ENCODE measurements around the gene SLC5A11. TPM values are rescaled to one million over a fixed set of nuclear protein-coding genes. Genes with fewer than 3 reads are reported as not detected.

Gene SLC5A11
- total and polyA plus RNA-seq, 2 of the 13 experiments (the other 11 are each of a cell fraction or from before 2014, with no cell fraction given) = 1.2 to 3.3 TPM

DNA sequence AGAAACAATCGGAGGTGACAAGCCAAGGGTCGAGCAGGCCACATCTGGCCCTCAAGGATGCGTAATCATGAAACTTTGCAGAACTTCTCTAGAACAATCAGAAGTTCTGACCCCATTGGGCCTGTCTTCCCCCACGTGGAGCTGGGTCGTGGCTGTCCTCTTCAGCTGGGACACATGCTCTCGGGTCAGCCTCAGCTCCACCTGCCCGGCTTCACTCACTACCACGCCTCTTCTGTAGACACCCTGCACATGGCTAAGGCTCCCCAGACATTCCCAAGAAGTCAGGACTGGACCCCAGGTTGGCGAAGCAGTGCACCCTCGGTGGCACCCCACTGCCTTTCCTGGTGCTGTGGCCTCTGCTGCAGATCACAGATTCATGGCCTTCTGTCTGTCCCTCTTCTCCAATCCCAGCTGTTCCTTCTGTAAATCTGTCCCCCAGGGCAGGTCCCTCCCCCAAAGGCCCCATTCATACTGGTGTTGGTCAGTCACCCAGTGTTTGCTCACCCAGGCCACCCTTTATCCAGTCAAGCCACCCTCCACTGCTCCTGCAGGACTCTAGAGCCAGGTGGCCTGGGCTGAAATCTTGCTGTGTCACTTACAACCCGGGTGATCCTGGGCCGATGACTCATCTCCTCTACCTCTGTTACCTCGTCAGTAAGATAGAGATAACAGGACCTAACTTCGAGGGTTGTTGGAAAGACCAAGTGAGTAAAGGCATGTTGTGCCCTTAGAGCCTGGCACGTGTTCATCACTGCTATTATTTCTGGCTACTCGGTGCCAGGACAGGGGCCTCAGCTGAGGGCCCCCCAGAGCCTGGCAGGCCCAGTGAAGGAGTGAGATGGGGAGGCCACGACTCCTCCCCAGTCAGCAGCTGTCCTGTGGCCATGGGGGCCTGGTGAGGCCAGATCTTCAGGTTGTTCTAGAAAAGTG, 1.4 kb upstream of the SLC5A11 start (continued):
- no peak for TF ChIP-seq FOXJ3 (CRISPR knock-in tag; IDR thresholded peaks at IDR 0.05; ENCODE audit: borderline replicate concordance)
- TF ChIP-seq ZNF720 (CRISPR knock-in tag; IDR thresholded peaks at IDR 0.05) = no peak
- no peak for TF ChIP-seq HHEX (CRISPR knock-in tag; IDR thresholded peaks at IDR 0.05)
- TF ChIP-seq HOXA7 (CRISPR knock-in tag; IDR thresholded peaks at IDR 0.05) = no peak
- TF ChIP-seq TEAD2 (CRISPR knock-in tag; IDR thresholded peaks at IDR 0.05) = no peak
- no peak for TF ChIP-seq ZBTB20 (CRISPR knock-in tag; IDR thresholded peaks at IDR 0.05; ENCODE audit: borderline replicate concordance, low read depth)
- TF ChIP-seq ZNF550 (CRISPR knock-in tag; IDR thresholded peaks at IDR 0.05; ENCODE audit: borderline replicate concordance) = no peak
- TF ChIP-seq, protein P1, sequence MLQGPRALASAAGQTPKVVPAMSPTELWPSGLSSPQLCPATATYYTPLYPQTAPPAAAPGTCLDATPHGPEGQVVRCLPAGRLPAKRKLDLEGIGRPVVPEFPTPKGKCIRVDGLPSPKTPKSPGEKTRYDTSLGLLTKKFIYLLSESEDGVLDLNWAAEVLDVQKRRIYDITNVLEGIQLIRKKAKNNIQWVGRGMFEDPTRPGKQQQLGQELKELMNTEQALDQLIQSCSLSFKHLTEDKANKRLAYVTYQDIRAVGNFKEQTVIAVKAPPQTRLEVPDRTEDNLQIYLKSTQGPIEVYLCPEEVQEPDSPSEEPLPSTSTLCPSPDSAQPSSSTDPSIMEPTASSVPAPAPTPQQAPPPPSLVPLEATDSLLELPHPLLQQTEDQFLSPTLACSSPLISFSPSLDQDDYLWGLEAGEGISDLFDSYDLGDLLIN (CRISPR knock-in tag; IDR thresholded peaks at IDR 0.05; ENCODE audit: borderline replicate concordance) = no peak
- TF ChIP-seq, protein P2, sequence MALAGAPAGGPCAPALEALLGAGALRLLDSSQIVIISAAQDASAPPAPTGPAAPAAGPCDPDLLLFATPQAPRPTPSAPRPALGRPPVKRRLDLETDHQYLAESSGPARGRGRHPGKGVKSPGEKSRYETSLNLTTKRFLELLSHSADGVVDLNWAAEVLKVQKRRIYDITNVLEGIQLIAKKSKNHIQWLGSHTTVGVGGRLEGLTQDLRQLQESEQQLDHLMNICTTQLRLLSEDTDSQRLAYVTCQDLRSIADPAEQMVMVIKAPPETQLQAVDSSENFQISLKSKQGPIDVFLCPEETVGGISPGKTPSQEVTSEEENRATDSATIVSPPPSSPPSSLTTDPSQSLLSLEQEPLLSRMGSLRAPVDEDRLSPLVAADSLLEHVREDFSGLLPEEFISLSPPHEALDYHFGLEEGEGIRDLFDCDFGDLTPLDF (CRISPR knock-in tag; IDR thresholded peaks at IDR 0.05) = no peak
- no peak for TF ChIP-seq ZNF253 (CRISPR knock-in tag; IDR thresholded peaks at IDR 0.05; ENCODE audit: borderline replicate concordance)
- TF ChIP-seq, protein P3, sequence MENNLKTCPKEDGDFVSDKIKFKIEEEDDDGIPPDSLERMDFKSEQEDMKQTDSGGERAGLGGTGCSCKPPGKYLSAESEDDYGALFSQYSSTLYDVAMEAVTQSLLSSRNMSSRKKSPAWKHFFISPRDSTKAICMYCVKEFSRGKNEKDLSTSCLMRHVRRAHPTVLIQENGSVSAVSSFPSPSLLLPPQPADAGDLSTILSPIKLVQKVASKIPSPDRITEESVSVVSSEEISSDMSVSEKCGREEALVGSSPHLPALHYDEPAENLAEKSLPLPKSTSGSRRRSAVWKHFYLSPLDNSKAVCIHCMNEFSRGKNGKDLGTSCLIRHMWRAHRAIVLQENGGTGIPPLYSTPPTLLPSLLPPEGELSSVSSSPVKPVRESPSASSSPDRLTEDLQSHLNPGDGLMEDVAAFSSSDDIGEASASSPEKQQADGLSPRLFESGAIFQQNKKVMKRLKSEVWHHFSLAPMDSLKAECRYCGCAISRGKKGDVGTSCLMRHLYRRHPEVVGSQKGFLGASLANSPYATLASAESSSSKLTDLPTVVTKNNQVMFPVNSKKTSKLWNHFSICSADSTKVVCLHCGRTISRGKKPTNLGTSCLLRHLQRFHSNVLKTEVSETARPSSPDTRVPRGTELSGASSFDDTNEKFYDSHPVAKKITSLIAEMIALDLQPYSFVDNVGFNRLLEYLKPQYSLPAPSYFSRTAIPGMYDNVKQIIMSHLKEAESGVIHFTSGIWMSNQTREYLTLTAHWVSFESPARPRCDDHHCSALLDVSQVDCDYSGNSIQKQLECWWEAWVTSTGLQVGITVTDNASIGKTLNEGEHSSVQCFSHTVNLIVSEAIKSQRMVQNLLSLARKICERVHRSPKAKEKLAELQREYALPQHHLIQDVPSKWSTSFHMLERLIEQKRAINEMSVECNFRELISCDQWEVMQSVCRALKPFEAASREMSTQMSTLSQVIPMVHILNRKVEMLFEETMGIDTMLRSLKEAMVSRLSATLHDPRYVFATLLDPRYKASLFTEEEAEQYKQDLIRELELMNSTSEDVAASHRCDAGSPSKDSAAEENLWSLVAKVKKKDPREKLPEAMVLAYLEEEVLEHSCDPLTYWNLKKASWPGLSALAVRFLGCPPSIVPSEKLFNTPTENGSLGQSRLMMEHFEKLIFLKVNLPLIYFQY (CRISPR knock-in tag; IDR thresholded peaks at IDR 0.05; ENCODE audit: borderline replicate concordance) = no peak; the same call in 1 of the 2 replicates
- TF ChIP-seq SMYD3 (CRISPR knock-in tag; IDR thresholded peaks at IDR 0.05) = no peak
- TF ChIP-seq, protein P4, sequence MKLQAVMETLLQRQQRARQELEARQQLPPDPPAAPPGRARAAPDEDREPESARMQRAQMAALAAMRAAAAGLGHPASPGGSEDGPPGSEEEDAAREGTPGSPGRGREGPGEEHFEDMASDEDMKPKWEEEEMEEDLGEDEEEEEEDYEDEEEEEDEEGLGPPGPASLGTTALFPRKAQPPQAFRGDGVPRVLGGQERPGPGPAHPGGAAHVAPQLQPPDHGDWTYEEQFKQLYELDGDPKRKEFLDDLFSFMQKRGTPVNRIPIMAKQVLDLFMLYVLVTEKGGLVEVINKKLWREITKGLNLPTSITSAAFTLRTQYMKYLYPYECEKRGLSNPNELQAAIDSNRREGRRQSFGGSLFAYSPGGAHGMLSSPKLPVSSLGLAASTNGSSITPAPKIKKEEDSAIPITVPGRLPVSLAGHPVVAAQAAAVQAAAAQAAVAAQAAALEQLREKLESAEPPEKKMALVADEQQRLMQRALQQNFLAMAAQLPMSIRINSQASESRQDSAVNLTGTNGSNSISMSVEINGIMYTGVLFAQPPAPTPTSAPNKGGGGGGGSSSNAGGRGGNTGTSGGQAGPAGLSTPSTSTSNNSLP (IDR thresholded peaks at IDR 0.05; ENCODE audit: low read depth, low read length) = no peak
- TF ChIP-seq, protein P5, sequence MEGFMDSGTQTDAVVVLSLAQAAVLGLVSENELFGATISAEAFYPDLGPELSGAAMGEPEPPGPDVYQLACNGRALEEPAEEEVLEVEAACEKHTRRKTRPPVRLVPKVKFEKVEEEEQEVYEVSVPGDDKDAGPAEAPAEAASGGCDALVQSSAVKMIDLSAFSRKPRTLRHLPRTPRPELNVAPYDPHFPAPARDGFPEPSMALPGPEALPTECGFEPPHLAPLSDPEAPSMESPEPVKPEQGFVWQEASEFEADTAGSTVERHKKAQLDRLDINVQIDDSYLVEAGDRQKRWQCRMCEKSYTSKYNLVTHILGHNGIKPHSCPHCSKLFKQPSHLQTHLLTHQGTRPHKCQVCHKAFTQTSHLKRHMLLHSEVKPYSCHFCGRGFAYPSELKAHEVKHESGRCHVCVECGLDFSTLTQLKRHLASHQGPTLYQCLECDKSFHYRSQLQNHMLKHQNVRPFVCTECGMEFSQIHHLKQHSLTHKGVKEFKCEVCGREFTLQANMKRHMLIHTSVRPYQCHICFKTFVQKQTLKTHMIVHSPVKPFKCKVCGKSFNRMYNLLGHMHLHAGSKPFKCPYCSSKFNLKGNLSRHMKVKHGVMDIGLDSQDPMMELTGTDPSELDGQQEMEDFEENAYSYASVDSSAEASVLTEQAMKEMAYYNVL (CRISPR knock-in tag; IDR thresholded peaks at IDR 0.05; ENCODE audit: borderline replicate concordance) = peak; percentile 44; the same call in 1 of the 2 replicates
- TF ChIP-seq ZNF382 (CRISPR knock-in tag; IDR thresholded peaks at IDR 0.05; ENCODE audit: borderline replicate concordance) = no peak
- TF ChIP-seq TBL1XR1 (IDR thresholded peaks at IDR 0.05; ENCODE audit: borderline replicate concordance, low read length, partially characterized antibody) = no peak

All from HepG2 (cell line).